HepG2 (cell line): ENCODE results near the gene C19orf85. TPM values are rescaled to one million over a fixed set of nuclear protein-coding genes. Genes with fewer than 3 reads are reported as not detected.
A peak's percentile ranks its signal among the peaks of the same experiment; 100 is the strongest.

Source experiments
- IKZF1 ChIP-seq: fragments of 450-650 bp; IDR thresholded peaks from 2 replicates; pipeline ENCODE4 v1.7.1; 2016
- KIAA2018 ChIP-seq: sonication (generic); formaldehyde crosslinking; IDR thresholded peaks from 2 replicates; pipeline ENCODE4 v1.5.0; 2020; ENCODE audit warnings: mild to moderate bottlenecking, missing genetic modification reagents, borderline replicate concordance
- NFIC ChIP-seq: IDR thresholded peaks from 2 replicates; pipeline ENCODE4 v1.6.1; 2012; ENCODE audit warnings: mild to moderate bottlenecking, low read length, inconsistent platforms
- NFYB ChIP-seq: sonication (generic); formaldehyde crosslinking; IDR thresholded peaks from 2 replicates; pipeline ENCODE4 v1.4.0; 2020; ENCODE audit warnings: missing genetic modification reagents
- PHF8 ChIP-seq: sonication (generic); formaldehyde crosslinking; IDR thresholded peaks from 2 replicates; pipeline ENCODE4 v1.5.0; 2020; ENCODE audit warnings: missing genetic modification reagents
- SAFB2 ChIP-seq: sonication (generic); formaldehyde crosslinking; IDR thresholded peaks from 2 replicates; pipeline ENCODE4 v1.5.1; 2020; ENCODE audit warnings: missing genetic modification reagents, low read depth, mild to moderate bottlenecking, borderline replicate concordance
- SYNCRIP ChIP-seq: fragments of 200-400 bp; formaldehyde crosslinking; IDR thresholded peaks from 2 replicates; pipeline ENCODE4 v1.6.1; 2018; ENCODE audit warnings: mild to moderate bottlenecking, low read depth, low read length; ENCODE audit not compliant: insufficient read depth
- YY1 ChIP-seq: IDR thresholded peaks from 2 replicates; pipeline ENCODE4 v1.6.1; 2011; ENCODE audit warnings: low read length, low read depth, moderate library complexity, mild to moderate bottlenecking; ENCODE audit not compliant: insufficient read depth, insufficient replicate concordance
- ZBTB20 ChIP-seq: sonication (generic); formaldehyde crosslinking; IDR thresholded peaks from 2 replicates; pipeline ENCODE4 v1.8.1; 2023; ENCODE audit warnings: missing genetic modification reagents, low read depth, mild to moderate bottlenecking, borderline replicate concordance
- ZNF20 ChIP-seq: sonication (generic); formaldehyde crosslinking; IDR thresholded peaks from 2 replicates; pipeline ENCODE4 v1.4.0; 2020; ENCODE audit warnings: mild to moderate bottlenecking, moderate library complexity, missing genetic modification reagents
- ZNF225 ChIP-seq: sonication (generic); formaldehyde crosslinking; IDR thresholded peaks from 2 replicates; pipeline ENCODE4 v1.4.0; 2020; ENCODE audit warnings: mild to moderate bottlenecking, missing genetic modification reagents
- ZNF607 ChIP-seq: sonication (generic); formaldehyde crosslinking; IDR thresholded peaks from 2 replicates; pipeline ENCODE4 v1.5.1; 2020; ENCODE audit warnings: missing genetic modification reagents, mild to moderate bottlenecking, borderline replicate concordance
- ZNF772 ChIP-seq: sonication (generic); formaldehyde crosslinking; IDR thresholded peaks from 2 replicates; pipeline ENCODE4 v1.5.0; 2020; ENCODE audit warnings: mild to moderate bottlenecking, missing genetic modification reagents
- ZNF883 ChIP-seq: sonication (generic); formaldehyde crosslinking; IDR thresholded peaks from 2 replicates; pipeline ENCODE4 v1.5.1; 2020; ENCODE audit warnings: mild to moderate bottlenecking, missing genetic modification reagents; ENCODE audit errors: not compliant biosample characterization
- polyA plus RNA-seq, 8 experiments: library from polyadenylated mRNA; depleted of rRNA in 3 of 8; stranded (reverse) in 7 of 8; unstranded in 1 of 8; fragments of >200 nt; fragmentation: Illumina TruSeq in 4 of 8; extraction: Trizol in 4 of 8; gene quantifications; 2 replicates each; pipeline versions ENCODE4 v1.2.1 to v1.2.3, GENCODE V29; 2011 to 2016; ENCODE audit warnings: low read depth in 4 of 8, missing spikeins in 1 of 8, mixed read lengths in 1 of 8; ENCODE audit not compliant: insufficient read depth in 1 of 8
- total RNA-seq, 5 experiments: library from RNA; depleted of rRNA; stranded (reverse); fragments of >200 nt; fragmentation: Illumina TruSeq; extraction: Trizol; gene quantifications; 2 replicates each; pipeline ENCODE4 v1.2.3, GENCODE V29; 2016; ENCODE audit warnings: low read depth in 1 of 5
- TF ChIP-seq, protein P1 (sequence below): sonication (generic); formaldehyde crosslinking; IDR thresholded peaks from 2 replicates; pipeline ENCODE4 v1.8.0; 2022; ENCODE audit warnings: missing genetic modification reagents, mild to moderate bottlenecking, borderline replicate concordance
- TF ChIP-seq, protein P2 (sequence below): sonication (generic); IDR thresholded peaks from 2 replicates; pipeline ENCODE4 v1.6.1; 2016; ENCODE audit warnings: low read depth, borderline replicate concordance
- TF ChIP-seq, protein P3 (sequence below): sonication (generic); formaldehyde crosslinking; IDR thresholded peaks from 2 replicates; pipeline ENCODE4 v1.5.1; 2020; ENCODE audit warnings: missing genetic modification reagents, mild to moderate bottlenecking, borderline replicate concordance

The C19orf85 gene
- total and polyA plus RNA-seq, 2 of the 13 experiments (the other 11 are each of a cell fraction or from before 2014, with no cell fraction given) = not detected

GRCh38 chr19:55476100-55476775 is 11.7 kb upstream of the C19orf85 start, which contains the start of gene ZNF628 (continued):
- no peak; the same call in 1 of the 2 replicates for TF ChIP-seq KIAA2018
- peak; percentile 67 for TF ChIP-seq SAFB2 (CRISPR knock-in tag)
- peak; percentile 80 for TF ChIP-seq ZNF772
- TF ChIP-seq NFYB = peak; percentile 96
- no peak for TF ChIP-seq SYNCRIP
- peak; percentile 84 for TF ChIP-seq ZNF883 (CRISPR knock-in tag)
- peak; percentile 88; the same call in 1 of the 2 replicates for TF ChIP-seq ZBTB20 (CRISPR knock-in tag)
- TF ChIP-seq, protein P1, sequence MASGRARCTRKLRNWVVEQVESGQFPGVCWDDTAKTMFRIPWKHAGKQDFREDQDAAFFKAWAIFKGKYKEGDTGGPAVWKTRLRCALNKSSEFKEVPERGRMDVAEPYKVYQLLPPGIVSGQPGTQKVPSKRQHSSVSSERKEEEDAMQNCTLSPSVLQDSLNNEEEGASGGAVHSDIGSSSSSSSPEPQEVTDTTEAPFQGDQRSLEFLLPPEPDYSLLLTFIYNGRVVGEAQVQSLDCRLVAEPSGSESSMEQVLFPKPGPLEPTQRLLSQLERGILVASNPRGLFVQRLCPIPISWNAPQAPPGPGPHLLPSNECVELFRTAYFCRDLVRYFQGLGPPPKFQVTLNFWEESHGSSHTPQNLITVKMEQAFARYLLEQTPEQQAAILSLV (CRISPR knock-in tag) = peak; percentile 93; the same call in 1 of the 2 replicates
- TF ChIP-seq ZNF225 (CRISPR knock-in tag) = peak; percentile 91; the same call in 1 of the 2 replicates
- TF ChIP-seq, protein P2, sequence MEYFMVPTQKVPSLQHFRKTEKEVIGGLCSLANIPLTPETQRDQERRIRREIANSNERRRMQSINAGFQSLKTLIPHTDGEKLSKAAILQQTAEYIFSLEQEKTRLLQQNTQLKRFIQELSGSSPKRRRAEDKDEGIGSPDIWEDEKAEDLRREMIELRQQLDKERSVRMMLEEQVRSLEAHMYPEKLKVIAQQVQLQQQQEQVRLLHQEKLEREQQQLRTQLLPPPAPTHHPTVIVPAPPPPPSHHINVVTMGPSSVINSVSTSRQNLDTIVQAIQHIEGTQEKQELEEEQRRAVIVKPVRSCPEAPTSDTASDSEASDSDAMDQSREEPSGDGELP = peak; percentile 22; the same call in 1 of the 2 replicates
- TF ChIP-seq PHF8 (CRISPR knock-in tag) = peak; percentile 81
- TF ChIP-seq, protein P3, sequence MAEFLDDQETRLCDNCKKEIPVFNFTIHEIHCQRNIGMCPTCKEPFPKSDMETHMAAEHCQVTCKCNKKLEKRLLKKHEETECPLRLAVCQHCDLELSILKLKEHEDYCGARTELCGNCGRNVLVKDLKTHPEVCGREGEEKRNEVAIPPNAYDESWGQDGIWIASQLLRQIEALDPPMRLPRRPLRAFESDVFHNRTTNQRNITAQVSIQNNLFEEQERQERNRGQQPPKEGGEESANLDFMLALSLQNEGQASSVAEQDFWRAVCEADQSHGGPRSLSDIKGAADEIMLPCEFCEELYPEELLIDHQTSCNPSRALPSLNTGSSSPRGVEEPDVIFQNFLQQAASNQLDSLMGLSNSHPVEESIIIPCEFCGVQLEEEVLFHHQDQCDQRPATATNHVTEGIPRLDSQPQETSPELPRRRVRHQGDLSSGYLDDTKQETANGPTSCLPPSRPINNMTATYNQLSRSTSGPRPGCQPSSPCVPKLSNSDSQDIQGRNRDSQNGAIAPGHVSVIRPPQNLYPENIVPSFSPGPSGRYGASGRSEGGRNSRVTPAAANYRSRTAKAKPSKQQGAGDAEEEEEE (CRISPR knock-in tag) = no peak
- TF ChIP-seq ZNF20 (CRISPR knock-in tag) = no peak
- no peak for TF ChIP-seq NFIC
- TF ChIP-seq ZNF607 (CRISPR knock-in tag) = peak; percentile 89; the same call in 1 of the 2 replicates
- TF ChIP-seq IKZF1 = no peak
- TF ChIP-seq YY1 = peak; percentile 44
